ENCODE results near the gene CNN2.

The CNN2 gene

DNA sequence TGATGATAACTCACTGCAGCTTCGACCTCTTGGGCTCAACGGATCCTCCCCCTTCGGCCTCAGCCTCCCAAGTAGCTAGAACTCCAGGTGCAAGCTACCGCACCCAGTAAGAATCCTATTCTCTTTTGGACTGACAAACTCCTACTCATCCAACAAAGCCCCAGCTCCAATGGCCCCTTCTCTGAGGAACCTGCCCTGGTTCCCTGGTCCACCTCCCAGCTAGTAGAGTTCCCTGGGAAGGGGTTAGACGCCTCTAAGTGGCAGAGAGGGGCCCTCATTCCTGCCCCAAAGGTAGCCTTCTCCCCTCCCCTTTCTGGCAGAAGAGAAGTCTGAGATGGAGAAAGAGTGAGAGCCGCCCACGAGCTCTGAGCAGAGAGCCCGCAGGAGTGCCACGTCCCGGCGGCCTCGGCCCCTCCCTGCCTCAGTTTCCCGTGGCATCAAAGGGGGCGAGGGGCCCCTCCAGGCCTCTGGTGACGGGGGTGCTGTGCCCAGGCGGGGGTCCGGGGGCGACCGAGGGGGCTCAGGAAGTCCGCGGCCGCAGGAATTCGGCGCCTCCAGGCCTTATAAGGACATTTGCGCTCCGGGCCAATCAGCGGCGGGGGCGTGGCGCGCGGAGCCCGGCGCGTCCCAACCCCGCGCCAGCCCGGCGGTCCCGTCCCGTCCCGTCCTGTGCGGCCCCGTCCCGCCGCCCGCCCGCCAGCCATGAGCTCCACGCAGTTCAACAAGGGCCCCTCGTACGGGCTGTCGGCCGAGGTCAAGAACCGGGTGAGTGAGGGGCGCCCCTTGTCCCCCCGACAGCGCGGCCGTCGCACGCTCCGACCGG, at the start of gene CNN2:
Gene CNN2 (plus strand): TSS at position 649 of the 823 bp plus-strand sequence. CDS start 54 bp downstream, at position 703.
- DNase-seq (ENCODE audit: low read depth): peak; percentile 49

DNA sequence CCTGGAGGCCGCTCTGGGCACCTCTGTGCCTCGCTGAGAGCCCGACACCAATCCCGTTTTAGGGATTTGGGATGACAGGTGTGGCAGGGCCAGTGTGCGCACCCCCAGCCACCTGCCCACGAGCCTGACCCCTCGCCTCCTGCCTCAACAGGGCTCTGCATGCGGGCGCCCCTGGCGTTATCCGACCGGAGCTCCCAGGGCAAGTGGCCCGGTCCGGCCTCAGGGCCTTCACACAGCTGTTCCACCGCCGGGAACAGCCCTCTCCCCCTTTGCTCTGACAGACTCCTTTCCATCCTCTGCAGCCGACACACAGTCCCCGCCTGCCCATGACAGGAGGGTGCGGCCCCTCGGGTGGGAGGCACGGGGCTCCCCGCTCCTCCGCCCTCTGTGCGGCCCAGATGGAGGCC, 49.3 kb upstream of the CNN2 start:
- no peak for DNase-seq (ENCODE audit: low read depth)

DNA sequence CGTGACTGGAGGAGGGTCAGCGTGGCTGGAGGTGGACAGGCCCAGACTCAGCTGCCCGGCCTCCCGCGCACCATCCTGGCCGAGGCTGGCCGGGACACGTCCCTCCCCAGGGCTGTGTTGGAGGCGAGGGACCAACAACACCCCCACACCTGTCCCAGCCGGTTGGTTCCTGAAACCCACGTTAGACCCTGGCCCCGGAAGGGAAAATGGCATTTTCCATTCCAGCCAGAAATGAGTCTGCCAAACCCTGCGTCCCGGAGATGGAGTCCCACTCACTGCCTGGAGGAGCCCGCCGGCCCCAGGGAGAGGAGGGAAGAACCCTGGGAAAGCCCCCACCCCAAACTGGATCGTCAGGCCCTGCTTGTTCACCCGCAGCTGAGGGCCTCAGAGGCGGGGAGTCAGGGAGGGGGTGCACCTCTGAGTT, 47.1 kb upstream of the CNN2 start:
- DNase-seq (ENCODE audit: low read depth): no peak

DNA sequence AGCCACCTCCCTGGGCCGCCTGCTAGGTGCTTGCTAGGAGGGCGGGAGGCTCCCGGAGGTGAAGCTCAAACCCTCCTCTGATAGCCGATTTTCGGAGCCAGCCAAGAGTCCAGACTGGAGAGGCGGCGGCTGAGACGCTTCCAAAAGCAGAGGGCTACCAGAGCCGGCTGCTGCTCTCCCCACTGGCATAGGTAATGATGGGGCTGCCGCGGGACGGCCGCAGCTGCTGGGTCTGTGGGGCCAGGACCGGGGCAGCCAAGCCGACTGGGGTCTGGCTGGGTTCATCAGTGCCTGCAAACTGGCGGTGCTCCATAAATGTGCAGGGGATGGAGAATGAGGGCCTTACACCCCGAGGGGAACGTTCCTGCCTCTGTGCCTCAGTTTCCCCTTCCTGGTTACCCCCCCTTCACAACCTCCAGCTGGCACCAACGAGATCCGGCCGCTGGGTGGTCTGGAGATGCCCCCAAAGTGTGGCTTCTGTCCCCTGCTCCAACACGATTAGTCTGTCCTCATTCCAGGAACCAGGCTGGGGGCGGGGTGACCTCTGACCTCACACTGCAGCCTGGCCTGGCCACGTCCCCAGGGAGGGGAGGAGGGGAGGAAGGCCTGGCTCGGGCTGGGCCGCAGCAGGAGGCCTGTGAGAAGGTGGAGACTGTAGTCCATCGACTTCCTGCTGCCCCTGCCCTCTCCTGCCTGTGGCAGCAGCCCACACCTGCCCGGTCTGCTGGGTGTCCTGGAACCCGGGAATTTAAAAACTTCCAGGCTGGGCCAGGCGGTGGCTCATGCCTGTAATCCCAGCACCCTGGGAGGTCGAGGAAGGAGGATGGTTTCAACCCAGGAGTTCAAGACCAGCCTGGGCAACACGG, 46.0 kb upstream of the CNN2 start:
- DNase-seq (ENCODE audit: low read depth): no peak

DNA sequence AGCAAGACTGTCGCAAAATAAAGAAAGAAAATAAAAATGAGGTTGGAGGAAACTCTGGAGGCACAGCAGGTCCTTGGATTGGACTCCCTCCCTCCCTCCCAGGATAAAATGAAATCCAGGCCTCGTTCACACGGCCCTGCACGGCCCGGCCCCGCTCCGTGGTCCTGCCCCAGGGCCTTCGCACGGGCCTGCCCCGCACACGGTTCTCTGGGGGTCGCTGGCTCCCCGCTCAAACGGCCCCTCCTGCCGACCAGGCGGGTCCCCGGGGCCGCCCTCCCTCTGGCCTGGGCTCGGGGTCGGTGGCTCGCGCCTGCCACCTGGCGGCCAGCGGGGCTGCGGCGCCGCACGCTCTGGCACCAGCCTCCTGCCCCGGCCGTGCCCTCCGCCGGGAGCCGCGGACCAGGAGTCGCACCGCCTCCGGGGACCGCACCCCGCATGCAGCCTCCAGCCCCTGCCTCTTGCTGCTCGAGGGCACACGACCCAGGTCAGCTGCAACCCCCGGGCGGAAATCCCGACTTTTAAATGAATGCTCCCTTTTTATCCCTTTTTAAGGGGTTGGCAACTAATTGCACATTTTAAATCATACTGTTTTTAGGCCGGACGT, 43.7 kb upstream of the CNN2 start:
- DNase-seq (ENCODE audit: low read depth): peak; percentile 69

DNA sequence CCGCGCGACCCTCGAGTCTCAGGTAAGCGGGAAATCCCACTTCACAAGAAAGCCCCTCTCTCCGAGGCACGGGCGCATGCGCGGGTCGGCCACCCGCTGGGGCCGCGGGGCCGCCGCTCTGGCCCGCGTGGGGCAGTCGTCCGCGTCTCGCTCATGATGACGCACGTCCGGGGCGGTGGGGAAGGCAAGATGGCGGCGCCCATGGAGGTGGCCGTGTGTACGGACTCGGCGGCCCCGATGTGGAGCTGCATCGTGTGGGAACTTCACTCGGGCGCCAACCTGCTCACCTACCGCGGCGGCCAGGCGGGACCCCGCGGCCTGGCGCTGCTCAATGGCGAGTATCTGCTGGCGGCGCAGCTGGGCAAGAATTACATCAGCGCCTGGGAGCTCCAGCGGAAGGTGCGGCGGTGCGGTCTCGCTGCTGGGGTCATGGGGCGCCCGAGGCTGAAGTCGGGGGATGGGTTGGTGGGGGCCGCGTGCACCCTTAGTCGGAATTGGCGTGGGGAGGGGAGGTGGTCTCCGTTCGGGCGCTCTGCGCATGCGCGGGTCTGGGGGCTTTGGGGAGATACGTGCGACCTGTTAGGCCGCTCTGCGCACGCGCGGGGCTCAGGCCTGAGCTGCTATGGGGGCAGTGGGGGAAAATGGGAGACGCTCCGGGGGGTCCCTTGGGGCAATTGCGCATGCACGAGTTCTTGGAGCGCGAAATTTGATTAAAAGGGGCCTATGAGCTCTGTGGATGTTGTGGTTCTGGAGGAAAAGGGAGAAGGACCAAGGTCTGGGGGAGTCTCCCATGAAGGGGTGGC, 42.0 kb upstream of the CNN2 start, which contains the start of gene WDR18:
Gene WDR18 (plus strand): TSS at position 181 of the 803 bp plus-strand sequence. CDS start 9 bp downstream, at position 190.
- peak; percentile 88 for DNase-seq (ENCODE audit: low read depth)

DNA sequence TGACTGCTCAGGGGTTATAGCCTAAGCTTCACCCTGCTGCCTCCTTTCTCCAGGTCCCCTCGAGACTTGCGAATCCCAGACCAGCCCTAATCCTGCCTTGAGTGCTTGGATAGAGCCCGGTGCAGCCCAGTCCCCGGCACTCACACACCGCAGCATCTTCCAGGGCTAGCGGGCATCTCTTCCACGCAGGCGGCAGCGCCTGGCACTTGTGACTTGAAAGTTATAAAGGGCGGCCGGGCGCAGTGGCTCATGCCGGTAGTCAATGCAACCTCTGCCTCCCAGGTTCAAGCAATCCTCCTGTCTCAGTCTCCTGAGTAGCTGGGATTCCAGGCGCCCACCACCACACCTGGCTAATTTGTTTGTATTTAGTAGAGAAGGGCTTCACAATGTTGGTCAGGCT, 40.3 kb upstream of the CNN2 start:
- no peak for DNase-seq (ENCODE audit: low read depth)

DNA sequence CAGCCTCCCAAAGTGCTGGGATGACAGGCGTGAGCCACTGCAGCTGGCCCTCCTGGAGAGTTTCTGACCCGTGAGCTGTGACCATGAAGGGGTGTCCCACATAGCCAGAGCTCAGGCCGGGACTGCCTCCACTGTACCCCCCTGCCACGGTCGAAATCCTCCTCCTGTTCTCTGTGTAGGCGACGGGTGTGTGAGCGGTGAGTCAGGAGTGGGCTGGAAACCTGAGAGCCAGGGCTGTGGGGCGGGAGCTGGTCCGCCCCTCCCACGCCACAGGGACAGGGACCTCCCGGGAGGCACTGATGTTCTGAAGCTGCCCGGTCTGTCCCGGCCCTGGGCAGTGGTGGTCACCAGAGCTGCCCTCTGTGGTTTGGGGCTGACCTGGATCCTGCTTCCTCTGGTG, 38.3 kb upstream of the CNN2 start:
- no peak for DNase-seq (ENCODE audit: low read depth)

DNA sequence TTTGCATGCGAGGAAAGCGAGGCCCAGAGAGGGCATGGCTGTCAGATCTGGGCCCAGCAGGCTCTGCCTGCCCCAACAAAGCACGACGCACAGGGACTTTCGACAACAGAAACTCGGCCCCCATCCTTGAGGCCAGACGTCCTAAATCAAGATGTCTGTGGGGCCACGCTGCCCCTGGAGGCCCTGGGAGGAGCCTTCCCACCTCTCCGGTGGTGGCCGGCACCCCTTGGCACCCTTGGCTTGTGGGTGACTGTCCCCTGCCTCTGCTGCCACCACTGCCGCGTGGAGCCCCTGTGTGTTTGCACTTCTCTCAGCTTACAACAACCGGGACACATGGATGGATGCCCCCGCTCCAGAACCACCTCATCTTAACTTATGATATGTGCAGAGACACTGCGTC, 37.9 kb upstream of the CNN2 start:
- no peak for DNase-seq (ENCODE audit: low read depth)

DNA sequence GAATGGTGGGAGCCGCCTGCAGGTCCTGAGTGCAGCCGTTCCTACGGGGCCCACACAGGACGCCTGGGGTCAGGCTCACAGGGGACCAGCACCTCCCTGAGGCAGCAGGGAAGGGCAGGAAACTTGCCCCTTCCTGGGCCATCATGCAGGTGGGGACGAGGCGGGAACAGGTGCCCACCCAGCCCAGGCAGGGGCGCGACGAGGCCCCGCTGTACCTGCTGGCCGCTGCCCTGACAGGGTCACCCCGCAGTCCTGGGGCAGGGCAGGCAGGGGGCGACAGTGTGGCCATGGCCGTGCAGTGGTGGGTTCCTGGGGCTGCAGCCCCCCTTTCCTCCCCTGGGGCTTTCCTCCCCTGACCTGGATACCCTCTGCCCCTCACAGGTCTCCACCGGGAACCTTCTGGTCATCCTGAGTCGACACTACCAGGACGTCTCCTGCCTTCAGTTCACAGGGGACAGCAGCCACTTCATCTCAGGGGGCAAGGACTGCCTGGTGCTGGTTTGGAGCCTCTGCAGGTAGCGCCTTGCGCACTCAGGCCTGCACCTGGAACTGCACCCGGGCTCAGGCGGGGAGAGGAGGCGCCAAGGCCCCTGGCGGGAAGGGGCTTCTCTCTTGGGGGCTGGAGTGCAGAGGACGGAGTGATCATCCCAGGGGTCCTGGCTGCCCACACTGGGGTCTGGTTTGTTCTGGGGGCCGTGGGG, 36.9 kb upstream of the CNN2 start:
- DNase-seq (ENCODE audit: low read depth): no peak

DNA sequence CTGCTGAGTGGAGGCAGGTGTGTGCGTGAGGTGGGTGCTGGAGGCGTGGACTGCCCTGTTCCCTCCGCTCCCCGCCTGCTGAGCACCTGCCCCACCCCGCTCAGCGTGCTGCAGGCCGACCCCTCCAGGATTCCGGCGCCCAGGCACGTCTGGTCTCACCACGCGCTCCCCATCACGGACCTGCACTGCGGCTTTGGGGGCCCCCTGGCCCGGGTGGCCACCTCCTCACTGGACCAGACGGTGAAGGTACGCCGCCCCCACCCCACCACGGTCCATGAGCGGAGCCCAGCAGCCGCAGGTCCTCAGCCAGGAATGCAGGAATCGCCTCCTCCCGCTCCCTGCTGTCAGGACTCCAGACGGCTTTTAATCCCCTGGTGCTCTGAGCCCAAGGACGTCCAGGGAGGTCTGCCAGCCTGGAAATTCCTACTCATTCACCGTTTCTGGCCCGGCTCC, 36.3 kb upstream of the CNN2 start:
- no peak for DNase-seq (ENCODE audit: low read depth)

DNA sequence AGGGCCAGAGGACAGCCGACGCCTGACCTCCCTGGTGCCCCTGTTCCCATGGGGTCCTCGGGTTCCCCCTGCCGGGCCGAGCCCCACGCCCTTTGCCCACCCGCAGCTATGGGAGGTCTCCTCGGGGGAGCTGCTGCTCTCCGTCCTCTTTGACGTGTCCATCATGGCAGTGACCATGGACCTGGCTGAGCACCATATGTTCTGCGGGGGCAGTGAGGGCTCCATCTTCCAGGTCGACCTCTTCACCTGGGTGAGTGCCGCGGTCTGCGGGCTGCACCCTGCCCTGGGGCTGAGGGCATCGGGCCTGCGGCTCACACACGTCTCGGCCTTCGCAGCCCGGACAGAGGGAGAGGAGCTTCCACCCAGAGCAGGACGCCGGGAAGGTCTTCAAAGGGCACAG, 35.7 kb upstream of the CNN2 start:
- no peak for DNase-seq (ENCODE audit: low read depth)

DNA sequence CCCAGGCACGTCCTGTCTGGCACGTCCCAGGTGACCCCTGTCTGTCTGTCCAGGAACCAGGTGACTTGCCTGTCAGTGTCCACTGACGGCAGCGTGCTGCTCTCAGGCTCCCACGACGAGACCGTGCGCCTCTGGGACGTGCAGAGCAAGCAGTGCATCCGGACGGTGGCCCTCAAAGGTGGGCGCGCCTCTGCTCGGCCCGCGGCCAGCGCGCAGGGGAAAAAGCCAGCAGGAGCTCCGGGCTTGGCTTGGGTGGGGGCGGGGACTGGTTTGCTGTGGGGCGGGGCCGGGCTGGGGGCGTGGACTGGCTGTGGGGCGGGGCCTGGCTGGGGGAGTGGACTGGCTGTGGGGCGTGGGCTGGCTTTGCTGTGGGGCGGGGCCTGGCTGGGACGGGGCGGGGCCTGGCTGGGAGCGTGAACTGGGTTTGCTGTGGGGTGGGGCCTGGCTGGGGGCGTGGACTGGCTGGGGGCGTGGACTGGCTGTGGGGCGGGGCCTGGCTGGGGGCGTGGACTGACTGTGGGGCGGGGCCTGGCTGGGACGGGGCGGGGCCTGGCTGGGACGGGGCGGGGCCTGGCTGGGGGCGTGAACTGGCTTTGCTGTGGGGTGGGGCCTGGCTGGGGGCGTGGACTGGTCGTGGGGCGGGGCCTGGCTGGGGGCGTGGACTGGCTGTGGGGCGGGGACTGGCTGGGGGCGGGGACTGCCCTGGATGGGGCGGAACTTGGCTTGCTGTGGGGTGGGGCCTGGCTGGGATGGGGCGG, 35.1 kb upstream of the CNN2 start:
- DNase-seq (ENCODE audit: low read depth): peak; percentile 45

DNA sequence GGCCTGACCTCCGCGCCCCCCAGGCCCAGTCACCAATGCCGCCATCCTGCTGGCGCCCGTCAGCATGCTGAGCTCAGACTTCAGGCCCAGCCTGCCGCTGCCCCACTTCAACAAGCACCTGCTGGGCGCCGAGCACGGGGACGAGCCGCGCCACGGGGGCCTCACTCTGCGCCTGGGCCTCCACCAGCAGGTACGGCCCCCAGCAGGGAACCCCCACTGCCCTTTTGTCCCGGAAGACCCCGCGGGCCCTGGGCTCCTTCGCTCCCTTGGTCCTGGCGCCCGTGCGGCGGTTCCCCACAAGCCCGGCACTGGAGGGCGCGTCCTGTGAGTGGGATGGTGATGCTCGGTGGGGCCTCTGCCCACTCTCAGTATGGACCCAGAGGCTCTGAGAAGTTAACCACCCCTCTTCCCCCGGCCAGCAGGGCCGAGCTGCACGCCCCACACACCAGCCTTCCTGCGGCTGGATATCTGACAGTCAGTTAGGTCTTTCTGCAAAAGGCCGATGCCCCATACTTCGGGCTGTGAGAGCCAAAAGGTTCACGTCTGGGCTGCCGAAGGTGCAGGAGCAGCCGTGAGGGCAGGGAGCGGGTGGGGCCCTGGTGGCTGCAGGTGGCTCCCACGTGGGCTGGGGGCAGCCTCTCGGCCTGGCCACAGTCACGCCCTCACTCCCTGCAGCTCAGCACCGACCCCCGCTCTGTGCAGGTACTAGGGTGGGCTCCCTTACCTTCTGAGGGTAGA, 34.3 kb upstream of the CNN2 start:
- no peak for DNase-seq (ENCODE audit: low read depth)

DNA sequence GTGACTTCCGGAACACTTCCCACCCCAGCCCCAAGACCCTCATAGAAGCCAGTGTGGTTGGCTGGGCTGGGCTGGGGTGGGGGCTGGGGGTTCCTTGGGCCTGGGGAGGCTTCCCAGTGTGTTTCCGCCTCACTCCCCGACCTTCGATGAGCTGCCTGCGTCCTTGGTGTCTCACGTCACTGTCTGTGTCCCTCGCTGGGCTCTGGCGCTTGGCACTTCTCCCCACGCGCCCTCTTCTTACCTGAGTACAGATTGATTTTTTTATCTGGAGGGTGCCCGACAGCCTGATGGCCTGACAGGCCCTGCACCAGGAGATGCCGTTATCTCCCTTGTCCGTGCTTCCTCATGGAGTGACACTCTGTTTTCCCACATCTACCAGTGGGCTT, 33.7 kb upstream of the CNN2 start:
- DNase-seq (ENCODE audit: low read depth): no peak

DNA sequence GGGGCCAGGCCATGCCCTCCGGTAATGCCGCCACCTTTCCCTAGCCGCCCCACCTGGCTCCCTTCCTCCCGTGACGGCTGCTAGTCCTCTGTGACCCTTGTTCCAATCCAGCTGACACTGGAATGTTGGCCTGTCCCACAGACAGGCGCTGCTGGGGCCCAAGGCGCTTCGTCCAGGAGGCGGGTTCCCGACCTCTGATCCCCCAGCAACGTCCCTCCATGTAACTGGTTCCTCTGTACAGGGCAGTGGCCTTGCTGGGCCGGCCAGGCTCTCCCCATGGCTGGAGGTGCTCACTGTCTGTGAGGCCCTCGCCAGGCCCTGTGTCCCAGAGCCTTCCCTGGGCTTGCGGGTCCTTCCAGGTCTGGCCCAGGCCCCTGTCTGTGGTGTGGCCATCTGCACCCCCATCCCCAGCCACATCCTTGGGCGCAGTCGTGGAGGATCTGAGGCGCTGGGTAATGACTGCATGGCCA, 33.0 kb upstream of the CNN2 start:
- no peak for DNase-seq (ENCODE audit: low read depth)

DNA sequence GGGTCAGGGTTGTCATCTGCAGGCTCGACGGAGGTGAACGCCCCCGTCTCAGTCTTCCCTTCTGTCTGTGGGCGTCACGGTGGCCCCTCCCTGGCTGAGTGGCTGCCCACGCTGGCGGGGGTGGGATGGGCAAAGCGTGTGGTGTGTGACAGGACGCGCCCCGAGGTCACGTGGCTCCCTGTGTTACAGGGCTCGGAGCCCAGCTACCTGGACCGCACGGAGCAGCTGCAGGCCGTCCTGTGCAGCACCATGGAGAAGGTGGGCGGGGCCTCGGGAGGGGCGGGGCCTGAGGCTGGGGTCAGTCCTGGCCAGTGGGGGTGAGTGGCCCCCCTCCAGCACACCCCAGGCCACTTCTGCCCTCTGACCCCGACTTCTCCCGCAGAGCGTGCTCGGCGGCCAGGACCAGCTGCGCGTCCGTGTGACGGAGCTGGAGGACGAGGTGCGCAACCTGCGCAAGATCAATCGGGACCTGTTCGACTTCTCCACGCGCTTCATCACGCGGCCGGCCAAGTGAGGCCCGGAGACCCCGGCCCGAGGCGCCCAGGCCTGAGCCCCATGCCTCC, 32.5 kb upstream of the CNN2 start:
- DNase-seq (ENCODE audit: low read depth): no peak

DNA sequence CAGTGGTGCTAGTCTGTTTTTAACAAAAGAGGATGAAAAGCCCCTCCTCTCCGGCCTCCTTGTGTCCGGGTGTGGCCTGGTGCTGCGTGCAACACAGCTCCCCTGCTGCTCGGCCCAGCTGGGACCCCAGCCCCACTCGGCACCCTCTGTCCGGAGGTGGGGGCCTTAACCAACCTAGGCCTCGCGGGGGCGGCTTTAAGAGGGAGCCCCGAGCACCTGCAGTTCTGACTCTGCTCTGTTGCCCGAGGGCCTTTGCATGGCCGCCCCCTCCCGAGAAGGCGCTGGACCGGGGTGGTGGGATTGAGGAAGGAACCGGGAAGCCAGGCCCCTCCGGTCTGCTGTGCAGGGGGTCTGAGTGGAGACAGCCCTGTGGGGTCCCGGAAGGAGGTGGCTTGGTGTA, 31.9 kb upstream of the CNN2 start:
- no peak for DNase-seq (ENCODE audit: low read depth)
